Measurements from ENCODE around the gene ANKS1B.

DNA sequence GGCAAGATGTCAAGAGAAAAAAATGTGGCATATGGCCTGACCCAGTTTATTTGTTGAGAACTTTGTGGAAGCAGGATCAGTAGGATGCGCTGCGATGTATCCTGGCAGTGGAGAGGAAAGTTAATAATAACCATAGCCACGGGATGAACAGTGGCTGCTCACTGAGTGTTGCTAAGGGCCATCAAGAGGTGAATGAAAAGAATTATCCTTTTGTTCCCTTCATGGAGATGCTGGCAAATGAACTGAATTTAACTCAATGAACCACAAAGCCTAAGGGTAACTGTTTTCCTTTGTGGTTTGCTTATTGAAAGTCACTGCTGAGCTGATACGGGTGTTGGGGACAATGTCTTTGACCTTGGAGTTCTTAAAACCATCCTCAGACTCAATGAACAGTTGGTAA lies 863.2 kb downstream of the ANKS1B start:
- TF ChIP-seq, protein P1, sequence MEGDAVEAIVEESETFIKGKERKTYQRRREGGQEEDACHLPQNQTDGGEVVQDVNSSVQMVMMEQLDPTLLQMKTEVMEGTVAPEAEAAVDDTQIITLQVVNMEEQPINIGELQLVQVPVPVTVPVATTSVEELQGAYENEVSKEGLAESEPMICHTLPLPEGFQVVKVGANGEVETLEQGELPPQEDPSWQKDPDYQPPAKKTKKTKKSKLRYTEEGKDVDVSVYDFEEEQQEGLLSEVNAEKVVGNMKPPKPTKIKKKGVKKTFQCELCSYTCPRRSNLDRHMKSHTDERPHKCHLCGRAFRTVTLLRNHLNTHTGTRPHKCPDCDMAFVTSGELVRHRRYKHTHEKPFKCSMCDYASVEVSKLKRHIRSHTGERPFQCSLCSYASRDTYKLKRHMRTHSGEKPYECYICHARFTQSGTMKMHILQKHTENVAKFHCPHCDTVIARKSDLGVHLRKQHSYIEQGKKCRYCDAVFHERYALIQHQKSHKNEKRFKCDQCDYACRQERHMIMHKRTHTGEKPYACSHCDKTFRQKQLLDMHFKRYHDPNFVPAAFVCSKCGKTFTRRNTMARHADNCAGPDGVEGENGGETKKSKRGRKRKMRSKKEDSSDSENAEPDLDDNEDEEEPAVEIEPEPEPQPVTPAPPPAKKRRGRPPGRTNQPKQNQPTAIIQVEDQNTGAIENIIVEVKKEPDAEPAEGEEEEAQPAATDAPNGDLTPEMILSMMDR (IDR thresholded peaks at IDR 0.05), result no peak
- TF ChIP-seq POLR2AphosphoS5 (IDR thresholded peaks at IDR 0.05; ENCODE audit: low read depth, low read length) (no peak), SIN3A (IDR thresholded peaks at IDR 0.05; ENCODE audit: borderline replicate concordance, insufficient read depth, low read depth, low read length) (no peak), TCF7L2 (IDR thresholded peaks at IDR 0.05; ENCODE audit: low read depth, low read length) (no peak)
- TF ChIP-seq, protein P2, sequence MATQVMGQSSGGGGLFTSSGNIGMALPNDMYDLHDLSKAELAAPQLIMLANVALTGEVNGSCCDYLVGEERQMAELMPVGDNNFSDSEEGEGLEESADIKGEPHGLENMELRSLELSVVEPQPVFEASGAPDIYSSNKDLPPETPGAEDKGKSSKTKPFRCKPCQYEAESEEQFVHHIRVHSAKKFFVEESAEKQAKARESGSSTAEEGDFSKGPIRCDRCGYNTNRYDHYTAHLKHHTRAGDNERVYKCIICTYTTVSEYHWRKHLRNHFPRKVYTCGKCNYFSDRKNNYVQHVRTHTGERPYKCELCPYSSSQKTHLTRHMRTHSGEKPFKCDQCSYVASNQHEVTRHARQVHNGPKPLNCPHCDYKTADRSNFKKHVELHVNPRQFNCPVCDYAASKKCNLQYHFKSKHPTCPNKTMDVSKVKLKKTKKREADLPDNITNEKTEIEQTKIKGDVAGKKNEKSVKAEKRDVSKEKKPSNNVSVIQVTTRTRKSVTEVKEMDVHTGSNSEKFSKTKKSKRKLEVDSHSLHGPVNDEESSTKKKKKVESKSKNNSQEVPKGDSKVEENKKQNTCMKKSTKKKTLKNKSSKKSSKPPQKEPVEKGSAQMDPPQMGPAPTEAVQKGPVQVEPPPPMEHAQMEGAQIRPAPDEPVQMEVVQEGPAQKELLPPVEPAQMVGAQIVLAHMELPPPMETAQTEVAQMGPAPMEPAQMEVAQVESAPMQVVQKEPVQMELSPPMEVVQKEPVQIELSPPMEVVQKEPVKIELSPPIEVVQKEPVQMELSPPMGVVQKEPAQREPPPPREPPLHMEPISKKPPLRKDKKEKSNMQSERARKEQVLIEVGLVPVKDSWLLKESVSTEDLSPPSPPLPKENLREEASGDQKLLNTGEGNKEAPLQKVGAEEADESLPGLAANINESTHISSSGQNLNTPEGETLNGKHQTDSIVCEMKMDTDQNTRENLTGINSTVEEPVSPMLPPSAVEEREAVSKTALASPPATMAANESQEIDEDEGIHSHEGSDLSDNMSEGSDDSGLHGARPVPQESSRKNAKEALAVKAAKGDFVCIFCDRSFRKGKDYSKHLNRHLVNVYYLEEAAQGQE (IDR thresholded peaks at IDR 0.05; ENCODE audit: insufficient read depth in 1 of 2, low read depth in 2 of 2, low read length in 1 of 2), result no peak
